Stimulated activated naive CD8-positive, alpha-beta T cell treated with anti-CD3 and anti-CD28 coated beads, Interleukin-15, Interleukin-2, amounts not matched to agents 100 ng/mL and 50 ng/mL, for 24 hours (primary cell): ENCODE data around the gene CALM3.
A peak's percentile ranks its signal among the peaks of the same experiment; 100 is the strongest.

Experiments used
- H3K27ac Mint-ChIP-seq: one replicate; pipeline ENCODE4 v1.8.0; 2021; ENCODE audit warnings: mild to moderate bottlenecking, mixed read lengths
- H3K27me3 Mint-ChIP-seq: one replicate; pipeline ENCODE4 v1.8.0; 2021; ENCODE audit warnings: mixed read lengths
- H3K36me3 Mint-ChIP-seq: one replicate; pipeline ENCODE4 v1.8.0; 2021; ENCODE audit warnings: low read depth, mixed read lengths
- H3K4me1 Mint-ChIP-seq: one replicate; pipeline ENCODE4 v1.8.0; 2021; ENCODE audit warnings: low read depth, mixed read lengths
- H3K4me3 Mint-ChIP-seq: one replicate; pipeline ENCODE4 v1.8.0; 2021; ENCODE audit warnings: mild to moderate bottlenecking, mixed read lengths
- H3K9me3 Mint-ChIP-seq: one replicate; pipeline ENCODE4 v1.8.0; 2021; ENCODE audit warnings: mixed read lengths

The CALM3 gene

DNA sequence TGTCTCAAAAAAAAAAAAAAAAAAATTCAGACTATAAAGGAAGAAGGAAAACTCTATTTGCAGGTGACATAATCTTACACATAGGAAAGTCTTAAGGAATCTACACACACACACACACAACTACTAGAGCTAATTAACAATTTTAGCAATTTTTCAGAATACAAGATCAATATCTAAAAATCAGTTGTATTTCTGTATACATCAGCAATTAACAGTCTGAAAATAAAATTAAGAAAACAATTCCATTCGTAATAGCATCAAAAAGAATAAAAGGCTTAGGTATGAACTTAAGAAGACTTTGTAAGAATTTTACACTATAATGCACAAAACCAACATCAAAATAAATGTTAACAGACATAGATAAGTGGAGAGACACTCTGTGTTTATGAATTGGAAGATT lies 15.6 kb upstream of the CALM3 start:
- Mint-ChIP-seq H3K4me3 (no peak overlapping the region), H3K27ac (no peak overlapping the region), H3K4me1 (no peaks in the 10 kb centered on the region), H3K27me3 (no peaks in the 10 kb centered on the region), H3K36me3 (no peaks in the 10 kb centered on the region), H3K9me3 (no peaks in the 10 kb centered on the region)

GRCh38 chr19:46586294-46586693 lies 14.8 kb upstream of the CALM3 start:
- H3K9me3 Mint-ChIP-seq, result no peaks in the 10 kb centered on the region
- H3K4me1 Mint-ChIP-seq, result no peaks in the 10 kb centered on the region
- no peaks in the 10 kb centered on the region for H3K36me3 Mint-ChIP-seq
- no peaks in the 10 kb centered on the region for H3K27me3 Mint-ChIP-seq
- no peak overlapping the region for H3K4me3 Mint-ChIP-seq
- H3K27ac Mint-ChIP-seq, result no peak overlapping the region

GRCh38 chr19:46587861-46588260 lies 13.3 kb upstream of the CALM3 start:
- no peaks in the 10 kb centered on the region for H3K4me1 Mint-ChIP-seq
- H3K27ac Mint-ChIP-seq, result no peak overlapping the region
- no peaks in the 10 kb centered on the region for H3K9me3 Mint-ChIP-seq
- H3K27me3 Mint-ChIP-seq, result no peaks in the 10 kb centered on the region
- H3K4me3 Mint-ChIP-seq, result no peak overlapping the region
- no peaks in the 10 kb centered on the region for H3K36me3 Mint-ChIP-seq

GRCh38 chr19:46591254-46591653 lies 9.9 kb upstream of the CALM3 start:
- H3K4me3 Mint-ChIP-seq, result no peak overlapping the region
- no peaks in the 10 kb centered on the region for H3K36me3 Mint-ChIP-seq

DNA sequence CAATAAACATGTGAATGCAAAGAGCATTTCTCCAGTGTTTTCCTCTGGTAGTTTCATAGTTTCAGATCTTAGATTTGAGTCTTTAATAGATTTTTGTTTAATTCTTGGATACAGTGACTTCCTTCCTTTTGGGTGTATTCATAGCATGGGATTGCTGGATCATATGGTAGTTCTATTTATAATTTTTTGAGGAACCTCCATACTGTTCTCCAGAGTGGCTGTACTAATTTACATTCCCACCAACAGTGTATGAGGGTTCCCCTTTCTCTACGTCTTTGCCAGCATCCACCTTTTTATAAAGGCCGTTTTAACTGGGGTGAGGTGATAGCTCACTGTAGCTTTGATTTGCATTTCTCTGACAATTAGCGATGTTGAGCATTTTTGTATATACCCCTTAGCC lies 9.3 kb upstream of the CALM3 start:
- Mint-ChIP-seq H3K4me1 (no peaks in the 10 kb centered on the region), H3K9me3 (no peaks in the 10 kb centered on the region), H3K36me3 (no peaks in the 10 kb centered on the region), H3K27me3 (no peaks in the 10 kb centered on the region), H3K27ac (no peak overlapping the region), H3K4me3 (no peak overlapping the region)

More at GRCh38 chr19:46591254-46591653, 9.9 kb upstream of the CALM3 start:
- Mint-ChIP-seq H3K27ac (no peak overlapping the region), H3K9me3 (no peaks in the 10 kb centered on the region), H3K27me3 (no peaks in the 10 kb centered on the region), H3K4me1 (no peaks in the 10 kb centered on the region)

- Mint-ChIP-seq H3K27me3 (no peaks in the 10 kb centered on the region), H3K9me3 (peaks cover 17% of the 10 kb centered on the region), H3K4me3 (no peak overlapping the region), H3K27ac (no peak overlapping the region), H3K36me3 (no peaks in the 10 kb centered on the region), H3K4me1 (peaks cover 9% of the 10 kb centered on the region)
These were observed 5.1 kb upstream of the CALM3 start for GRCh38 chr19:46596008-46596407.

- H3K27me3 Mint-ChIP-seq, result no peaks in the 10 kb centered on the region
- peaks cover 22% of the 10 kb centered on the region for H3K4me1 Mint-ChIP-seq
- H3K36me3 Mint-ChIP-seq, result peaks cover 11% of the 10 kb centered on the region
These were observed 2.7 kb upstream of the CALM3 start for GRCh38 chr19:46598372-46598917.

GRCh38 chr19:46599716-46600373 lies 1.3 kb upstream of the CALM3 start:
- no peaks in the 10 kb centered on the region for H3K27me3 Mint-ChIP-seq
- peak overlapping the region; percentile 100 for H3K27ac Mint-ChIP-seq
- peaks cover 15% of the 10 kb centered on the region for H3K36me3 Mint-ChIP-seq
- H3K9me3 Mint-ChIP-seq, result peaks cover 17% of the 10 kb centered on the region
- peaks cover 32% of the 10 kb centered on the region for H3K4me1 Mint-ChIP-seq
- peak overlapping the region; percentile 97 for H3K4me3 Mint-ChIP-seq

More at GRCh38 chr19:46598372-46598917, 2.7 kb upstream of the CALM3 start:
- Mint-ChIP-seq H3K27ac (no peak overlapping the region), H3K4me3 (no peak overlapping the region), H3K9me3 (peaks cover 17% of the 10 kb centered on the region)

DNA sequence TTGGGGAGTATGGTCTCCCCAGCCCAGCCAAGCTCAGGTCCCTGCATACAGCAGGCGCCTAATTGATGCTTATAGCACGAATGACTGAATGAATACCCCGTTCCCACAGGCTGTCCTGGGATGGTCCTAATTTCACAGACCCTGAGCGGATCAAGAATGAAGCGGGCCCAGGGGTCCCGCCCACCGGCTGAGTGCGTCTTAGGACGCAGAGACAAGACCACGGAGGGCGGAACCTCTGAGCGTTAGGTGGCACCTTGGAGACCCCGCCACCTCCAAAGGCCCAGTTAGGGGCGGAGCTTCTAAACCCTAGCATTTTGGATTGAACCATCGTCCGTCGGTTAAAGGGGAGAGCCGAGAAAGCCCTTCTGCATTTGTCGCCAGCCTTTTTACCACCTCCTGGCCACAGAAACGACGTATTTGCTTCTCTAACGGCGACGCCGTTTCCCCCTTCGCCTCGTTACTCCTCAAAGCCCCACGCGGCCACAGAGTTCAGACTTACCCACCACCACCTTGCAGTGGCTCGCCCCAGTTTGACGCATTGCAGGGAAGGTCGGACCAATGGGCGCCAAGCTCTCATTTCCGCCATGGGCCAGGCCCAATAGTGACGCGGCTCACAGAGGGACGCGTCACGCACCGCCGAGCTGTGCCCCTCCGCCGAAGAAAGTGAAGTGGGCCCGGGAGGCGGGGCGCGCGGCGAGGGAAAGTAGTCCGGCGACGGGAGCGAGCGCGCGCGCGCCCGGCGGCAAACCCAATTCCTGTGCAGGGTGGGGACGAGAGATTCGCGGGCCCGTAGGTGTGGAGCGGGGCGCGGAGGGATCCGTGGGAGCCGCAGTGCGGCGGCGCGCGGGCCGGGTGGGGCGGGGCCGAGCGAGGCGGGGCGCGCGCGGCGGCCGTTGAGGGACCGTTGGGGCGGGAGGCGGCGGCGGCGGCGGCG lies 479 bp upstream of the CALM3 start:
- Mint-ChIP-seq H3K4me3 (peak overlapping the region; percentile 97), H3K9me3 (peaks cover 17% of the 10 kb centered on the region), H3K4me1 (peaks cover 37% of the 10 kb centered on the region), H3K36me3 (peaks cover 20% of the 10 kb centered on the region), H3K27ac (peak overlapping the region; percentile 100), H3K27me3 (no peaks in the 10 kb centered on the region)

GRCh38 chr19:46602392-46603194 lies 1.5 kb downstream of the CALM3 start:
- Mint-ChIP-seq H3K9me3 (peaks cover 17% of the 10 kb centered on the region), H3K27ac (peak overlapping the region; percentile 98), H3K4me1 (peaks cover 45% of the 10 kb centered on the region), H3K36me3 (peaks cover 36% of the 10 kb centered on the region), H3K27me3 (no peaks in the 10 kb centered on the region), H3K4me3 (peak overlapping the region; percentile 97)

GRCh38 chr19:46603195-46603637 lies 2.1 kb downstream of the CALM3 start:
- Mint-ChIP-seq H3K27me3 (no peaks in the 10 kb centered on the region), H3K9me3 (peaks cover 14% of the 10 kb centered on the region), H3K4me1 (peaks cover 51% of the 10 kb centered on the region), H3K4me3 (peak overlapping the region; percentile 97), H3K27ac (peak overlapping the region; percentile 98), H3K36me3 (peaks cover 43% of the 10 kb centered on the region)

- Mint-ChIP-seq H3K4me1 (peaks cover 52% of the 10 kb centered on the region), H3K36me3 (peaks cover 48% of the 10 kb centered on the region), H3K27ac (peak overlapping the region; percentile 98), H3K9me3 (peaks cover 8% of the 10 kb centered on the region), H3K27me3 (no peaks in the 10 kb centered on the region), H3K4me3 (peak overlapping the region; percentile 97)
These were observed 2.7 kb downstream of the CALM3 start for GRCh38 chr19:46603752-46604231.

GRCh38 chr19:46604781-46605355 lies 3.7 kb downstream of the CALM3 start:
- peaks cover 59% of the 10 kb centered on the region for H3K4me1 Mint-ChIP-seq
- no peak overlapping the region for H3K4me3 Mint-ChIP-seq
- peaks cover 3% of the 10 kb centered on the region for H3K9me3 Mint-ChIP-seq
- peak overlapping the region; percentile 21 for H3K27ac Mint-ChIP-seq
- H3K36me3 Mint-ChIP-seq, result peaks cover 59% of the 10 kb centered on the region
- no peaks in the 10 kb centered on the region for H3K27me3 Mint-ChIP-seq

GRCh38 chr19:46605356-46605821 lies 4.3 kb downstream of the CALM3 start:
- Mint-ChIP-seq H3K4me3 (peak overlapping the region; percentile 41), H3K9me3 (no peaks in the 10 kb centered on the region), H3K36me3 (peaks cover 64% of the 10 kb centered on the region), H3K27ac (no peak overlapping the region), H3K4me1 (peaks cover 59% of the 10 kb centered on the region), H3K27me3 (no peaks in the 10 kb centered on the region)
